ENCODE measurements around the gene TTC12. TPM values are rescaled to one million over a fixed set of nuclear protein-coding genes. Genes with fewer than 3 reads are reported as not detected.

The TTC12 gene
- total and polyA plus RNA-seq, 2 of the 8 experiments (the other 6 are each of a cell fraction or from before 2014, with no cell fraction given) = 4.7 to 9.0 TPM

DNA sequence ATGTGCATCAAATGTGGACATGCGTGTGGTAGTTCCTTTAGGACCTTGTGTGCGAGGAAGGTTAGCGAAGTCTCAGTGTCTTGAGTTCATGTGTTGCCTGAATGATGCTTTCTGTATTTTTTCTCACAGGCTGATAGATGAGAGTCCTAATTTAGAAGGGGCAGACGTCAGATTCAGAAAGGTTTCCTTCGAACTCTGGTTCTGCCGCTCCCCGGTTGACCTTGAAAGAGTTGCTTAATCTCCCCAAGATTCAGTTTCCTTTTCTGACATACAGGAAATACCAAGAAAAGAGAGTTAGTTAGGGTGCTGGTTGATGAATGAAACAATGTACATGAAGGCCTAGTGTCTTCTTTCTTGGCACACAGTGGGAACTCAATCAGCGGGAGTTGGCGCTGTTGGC lies 35.9 kb upstream of the TTC12 start:
- no peak overlapping the region for H4K8ac ChIP-seq (ENCODE audit: extremely low read depth, insufficient read depth, low read length)
- H4K20me1 ChIP-seq (replicated peaks in 1 of 2; ENCODE audit: control insufficient read depth in 1 of 2, insufficient read depth in 2 of 2, low read length in 2 of 2) = no peaks in the 10 kb centered on the region
- H3K27ac ChIP-seq (ENCODE audit: low read depth, low read length) = no peak overlapping the region
- no peak overlapping the region for H3K18ac ChIP-seq (ENCODE audit: extremely low read depth, low read length)
- H3K14ac ChIP-seq (ENCODE audit: insufficient read length) = no peak overlapping the region
- no peaks in the 10 kb centered on the region for H3K36me3 ChIP-seq (ENCODE audit: control insufficient read depth in 2 of 4, insufficient read depth in 4 of 4, low read length in 3 of 4)
- H3K23me2 ChIP-seq (ENCODE audit: low read depth, low read length) = no peaks in the 10 kb centered on the region
- H3K9me3 ChIP-seq (ENCODE audit: insufficient read depth in 2 of 2, low read depth in 1 of 2, low read length in 1 of 2) = no peaks in the 10 kb centered on the region
- H4K91ac ChIP-seq (replicated peaks; ENCODE audit: insufficient read length, low read length) = no peak overlapping the region
- no peak overlapping the region for H2BK12ac ChIP-seq (ENCODE audit: low read depth, low read length)
- no peak overlapping the region for H2BK20ac ChIP-seq (ENCODE audit: low read length)
- no peak overlapping the region for H4K5ac ChIP-seq (ENCODE audit: insufficient read length, low read depth, low read length)
- H3K79me2 ChIP-seq (ENCODE audit: control insufficient read depth in 1 of 2, insufficient read depth in 2 of 2, low read length in 2 of 2) = no peaks in the 10 kb centered on the region
- H2BK5ac ChIP-seq (ENCODE audit: low read depth, low read length) = no peak overlapping the region
- no peak overlapping the region for H2BK15ac ChIP-seq (ENCODE audit: low read length)
- no peak for FAIRE-seq
- no peak overlapping the region for H3K4me3 ChIP-seq (ENCODE audit: extremely low read depth in 1 of 4, insufficient read depth in 2 of 4, low read depth in 3 of 4, low read length in 4 of 4)
- H3K4me2 ChIP-seq (ENCODE audit: insufficient read depth in 1 of 2, low read depth in 2 of 2, low read length in 2 of 2) = no peak overlapping the region
- POLR2A ChIA-PET (ENCODE audit: partially characterized antibody) = no interaction called here
- WGBS, 2 experiments (ENCODE audit: extremely low coverage in 1 of 2, insufficient coverage in 1 of 2, insufficient read length in 1 of 2, insufficient replicate concordance in 2 of 2, low coverage in 1 of 2, low lambda C conversion rate in 2 of 2, missing lambda C conversion rate in 1 of 2) = 92% methylated on average over 9 of the region's 9 CpGs; no CpG with 5 or more reads in 1 of the 2 experiments
- DNase-seq (ENCODE audit: low read depth in 1 of 2, low spot score in 2 of 2) = no peak
- H3K27me3 ChIP-seq (replicated peaks in 1 of 4; ENCODE audit: control insufficient read depth in 3 of 4, extremely low read depth in 1 of 4, insufficient read depth in 3 of 4, low read length in 3 of 4) = no peaks in the 10 kb centered on the region
- H3K79me1 ChIP-seq (ENCODE audit: low read depth, low read length) = no peaks in the 10 kb centered on the region
- no peak overlapping the region for H2AK5ac ChIP-seq (ENCODE audit: low read depth, low read length)
- no peaks in the 10 kb centered on the region for H3K4me1 ChIP-seq (replicated peaks in 1 of 4; ENCODE audit: control insufficient read depth in 3 of 4, insufficient read depth in 4 of 4, low read length in 3 of 4)
- H2AFZ ChIP-seq (ENCODE audit: low read length) = no peak overlapping the region
- CTCF ChIA-PET (ENCODE audit: partially characterized antibody) = interaction anchor here (0.8 to 1.5 kb wide), 2 partner anchors 11 to 139 kb away, joined by 3 to 4 read pairs; no protein-coding TSS in a partner anchor
- no peak overlapping the region for H3K4ac ChIP-seq (replicated peaks; ENCODE audit: insufficient read length, low read depth, low read length)
- no peak overlapping the region for H3K9ac ChIP-seq (replicated peaks in 1 of 4; ENCODE audit: extremely low read depth in 1 of 4, low read depth in 3 of 4, low read length in 3 of 4)
- H2BK120ac ChIP-seq (replicated peaks; ENCODE audit: low read depth, low read length) = no peak overlapping the region
- no peak overlapping the region for H3K56ac ChIP-seq (replicated peaks; ENCODE audit: insufficient read length, low read depth, low read length)
- no peak overlapping the region for H3K23ac ChIP-seq (ENCODE audit: insufficient read length)
- TF ChIP-seq SRF (IDR thresholded peaks at IDR 0.05; ENCODE audit: low read depth, low read length) (no peak), CBX5 (IDR thresholded peaks at IDR 0.05; ENCODE audit: low read depth, low read length) (no peak), EP300 (IDR thresholded peaks at IDR 0.05; ENCODE audit: borderline replicate concordance in 1 of 2, low read depth in 2 of 2, low read length in 2 of 2) (no peak), TAF7 (optimal IDR thresholded peaks at IDR 0.05; ENCODE audit: borderline replicate concordance, low read depth, low read length) (no peak), RXRA (IDR thresholded peaks at IDR 0.05; ENCODE audit: insufficient read depth, low read depth, low read length) (no peak), HDAC6 (IDR thresholded peaks at IDR 0.05; ENCODE audit: low read depth, low read length) (no peak), POU5F1 (IDR thresholded peaks at IDR 0.05; ENCODE audit: low read depth, low read length) (no peak), KDM4A (IDR thresholded peaks at IDR 0.05; ENCODE audit: low read depth, low read length, severe bottlenecking) (no peak), RBBP5 (IDR thresholded peaks at IDR 0.05; ENCODE audit: borderline replicate concordance, low read depth, low read length) (no peak)
- TF ChIP-seq, protein P1, sequence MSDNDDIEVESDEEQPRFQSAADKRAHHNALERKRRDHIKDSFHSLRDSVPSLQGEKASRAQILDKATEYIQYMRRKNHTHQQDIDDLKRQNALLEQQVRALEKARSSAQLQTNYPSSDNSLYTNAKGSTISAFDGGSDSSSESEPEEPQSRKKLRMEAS (IDR thresholded peaks at IDR 0.05) = no peak
- TF ChIP-seq, protein P2, sequence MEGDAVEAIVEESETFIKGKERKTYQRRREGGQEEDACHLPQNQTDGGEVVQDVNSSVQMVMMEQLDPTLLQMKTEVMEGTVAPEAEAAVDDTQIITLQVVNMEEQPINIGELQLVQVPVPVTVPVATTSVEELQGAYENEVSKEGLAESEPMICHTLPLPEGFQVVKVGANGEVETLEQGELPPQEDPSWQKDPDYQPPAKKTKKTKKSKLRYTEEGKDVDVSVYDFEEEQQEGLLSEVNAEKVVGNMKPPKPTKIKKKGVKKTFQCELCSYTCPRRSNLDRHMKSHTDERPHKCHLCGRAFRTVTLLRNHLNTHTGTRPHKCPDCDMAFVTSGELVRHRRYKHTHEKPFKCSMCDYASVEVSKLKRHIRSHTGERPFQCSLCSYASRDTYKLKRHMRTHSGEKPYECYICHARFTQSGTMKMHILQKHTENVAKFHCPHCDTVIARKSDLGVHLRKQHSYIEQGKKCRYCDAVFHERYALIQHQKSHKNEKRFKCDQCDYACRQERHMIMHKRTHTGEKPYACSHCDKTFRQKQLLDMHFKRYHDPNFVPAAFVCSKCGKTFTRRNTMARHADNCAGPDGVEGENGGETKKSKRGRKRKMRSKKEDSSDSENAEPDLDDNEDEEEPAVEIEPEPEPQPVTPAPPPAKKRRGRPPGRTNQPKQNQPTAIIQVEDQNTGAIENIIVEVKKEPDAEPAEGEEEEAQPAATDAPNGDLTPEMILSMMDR (IDR thresholded peaks at IDR 0.05; ENCODE audit: control extremely low read depth in 1 of 3, insufficient read depth in 1 of 3, low read depth in 1 of 3, low read length in 3 of 3) = no peak
